ENCODE data around the gene CD52.

- TF ChIP-seq EZH2 (IDR thresholded peaks at IDR 0.05) (no peak), CEBPB (IDR thresholded peaks at IDR 0.05; ENCODE audit: low read depth) (no peak), POLR2AphosphoS5 (IDR thresholded peaks at IDR 0.05; ENCODE audit: low read depth, low read length) (no peak)
Observed at GRCh38 chr1:26291939-26292338, 25.8 kb upstream of the CD52 start.
